HCEC 1CT (cell line): ENCODE measurements around the gene PCK1.

Source experiments
- DNase-seq: peaks from one replicate; pipeline ENCODE4 v3.0.0-alpha.2; 2017

The PCK1 gene

DNA sequence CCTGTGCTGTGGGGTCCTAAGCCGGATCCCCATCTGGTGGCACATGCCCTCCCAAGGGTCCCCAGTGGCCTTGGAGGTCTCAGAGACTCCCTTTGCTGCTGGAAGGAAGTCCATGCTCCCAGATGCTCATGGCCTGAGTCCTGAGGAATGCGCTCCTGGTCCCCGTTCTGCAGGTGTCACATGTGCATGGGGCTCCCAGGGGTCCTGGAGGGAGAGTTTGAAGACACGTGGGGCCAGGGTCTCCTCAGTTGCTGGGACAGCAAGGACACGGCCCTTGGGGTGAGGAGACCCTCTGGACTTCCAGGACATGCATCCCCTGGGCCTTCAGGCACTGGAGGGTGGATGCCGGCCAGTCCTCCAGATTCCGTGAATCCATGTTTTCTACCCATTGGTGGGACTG lies 47.6 kb downstream of the PCK1 start:
- DNase-seq: no peak

DNA sequence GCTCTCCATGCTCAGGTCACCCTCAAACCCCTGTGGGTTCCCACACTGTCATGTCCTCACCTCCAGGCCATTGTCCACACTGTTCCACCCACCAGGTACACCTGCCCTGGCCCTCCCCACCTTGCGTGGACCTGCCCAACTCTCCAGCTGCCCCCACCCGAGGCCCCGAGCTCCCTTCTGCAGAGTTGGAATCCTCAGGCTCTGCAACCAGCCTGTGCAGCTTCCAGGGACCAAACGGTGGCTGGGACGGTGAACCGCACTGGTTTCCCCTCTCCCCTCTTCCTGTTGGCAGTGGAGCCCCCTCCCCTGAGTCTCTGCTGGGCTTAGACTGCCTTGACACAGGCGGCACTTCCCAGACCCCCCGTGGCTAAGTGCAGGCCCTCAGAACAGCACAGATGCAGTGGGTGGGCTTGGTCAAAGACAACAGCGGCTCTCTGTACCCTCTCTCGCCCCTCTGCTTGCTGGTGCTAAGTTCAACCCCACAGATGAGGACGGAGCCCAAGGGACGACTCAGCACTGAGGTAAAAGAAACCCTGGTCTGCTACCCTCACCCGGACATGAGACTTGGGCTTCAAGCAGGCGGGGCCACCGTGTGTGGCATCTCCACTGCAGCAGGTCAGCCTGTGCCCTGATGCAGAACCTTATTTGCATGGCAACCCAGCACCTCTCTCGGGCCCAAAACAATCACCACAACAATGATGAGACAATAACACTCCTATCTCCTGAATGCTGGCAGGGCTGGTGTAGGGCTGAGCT lies 48.4 kb downstream of the PCK1 start:
- DNase-seq: no peak

DNA sequence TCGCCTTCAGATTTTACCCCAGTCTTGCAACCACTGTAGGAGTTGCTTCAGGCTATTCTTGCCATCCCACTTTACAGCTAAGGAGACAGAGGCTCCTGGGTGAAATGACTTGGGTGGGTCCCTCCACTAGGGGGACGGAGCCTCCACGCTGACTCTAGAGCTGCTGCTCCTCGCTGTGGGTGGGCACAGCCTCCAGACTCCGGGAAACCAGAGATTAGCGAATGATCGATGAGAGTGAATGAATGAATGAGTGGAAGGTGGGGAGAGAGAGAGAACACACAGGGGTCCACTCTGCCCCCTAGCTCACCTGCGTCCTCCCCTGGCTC lies 48.9 kb downstream of the PCK1 start:
- no peak for DNase-seq

DNA sequence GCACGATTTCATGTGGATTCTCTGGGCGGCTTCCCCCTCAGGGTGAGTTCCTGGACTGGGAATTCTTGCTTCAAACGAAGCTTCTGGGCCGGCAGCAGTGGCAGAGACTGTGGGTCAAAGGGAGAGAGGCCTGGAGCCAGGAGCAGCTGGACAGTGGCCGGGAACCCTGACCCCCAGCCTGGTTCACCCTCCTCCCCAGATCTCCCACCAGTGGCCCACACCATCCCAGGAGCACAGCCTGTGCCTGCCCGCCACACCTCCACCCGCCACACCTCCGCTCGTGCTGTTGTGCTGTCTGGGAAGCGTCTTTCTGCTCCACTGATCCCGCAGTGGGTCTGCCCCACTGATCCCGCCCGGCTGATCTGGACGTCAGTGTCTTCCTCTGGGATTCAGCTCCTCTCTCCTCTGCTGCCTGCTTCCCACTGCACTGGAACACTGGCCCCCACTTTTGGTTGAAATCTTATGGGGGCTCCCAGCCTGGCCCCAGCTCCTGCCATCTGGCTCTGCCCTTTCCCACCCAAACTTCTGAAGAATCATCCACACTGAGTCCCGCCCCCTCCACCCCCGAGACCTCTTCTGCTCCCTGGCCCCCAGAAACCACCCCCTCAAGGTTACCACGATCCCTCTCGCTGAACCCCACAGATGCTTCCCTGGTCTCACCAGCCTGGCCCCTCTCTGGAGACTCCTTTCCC lies 49.5 kb downstream of the PCK1 start:
- DNase-seq: no peak

DNA sequence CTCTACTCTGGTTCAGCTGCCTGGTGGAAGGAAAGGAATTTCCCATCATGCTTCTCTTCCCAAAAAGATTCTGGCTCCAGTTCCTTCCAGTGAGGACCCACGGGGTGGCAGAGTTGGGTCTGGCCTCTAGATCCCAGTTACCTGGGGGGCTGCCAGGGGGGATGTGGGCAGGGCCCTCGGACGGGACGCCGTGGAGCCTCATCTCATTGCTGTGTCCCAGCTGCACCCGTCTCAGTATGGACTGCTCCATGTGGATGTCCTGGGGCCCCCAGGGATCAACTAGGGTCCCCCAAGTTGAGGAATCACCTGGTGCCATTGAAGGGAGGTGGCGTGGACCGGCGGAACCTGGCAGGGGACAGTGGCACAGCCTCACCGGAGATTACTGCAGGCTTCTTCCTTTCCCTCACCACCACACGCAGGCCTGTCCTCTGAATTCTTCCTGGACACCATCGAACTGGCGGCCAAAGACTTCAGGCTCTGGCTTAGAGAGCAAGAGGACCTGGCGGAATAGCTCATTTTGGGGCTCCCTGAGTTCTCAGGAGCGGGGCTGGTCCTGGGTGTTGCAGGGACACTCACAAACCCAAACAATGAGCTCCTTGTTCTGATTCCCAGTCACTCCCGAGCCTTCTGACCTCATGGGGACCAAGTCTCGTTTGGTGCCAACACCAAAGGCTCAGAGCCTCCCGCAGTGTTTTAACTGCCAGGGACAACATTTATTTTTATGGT lies 50.8 kb downstream of the PCK1 start:
- no peak for DNase-seq

DNA sequence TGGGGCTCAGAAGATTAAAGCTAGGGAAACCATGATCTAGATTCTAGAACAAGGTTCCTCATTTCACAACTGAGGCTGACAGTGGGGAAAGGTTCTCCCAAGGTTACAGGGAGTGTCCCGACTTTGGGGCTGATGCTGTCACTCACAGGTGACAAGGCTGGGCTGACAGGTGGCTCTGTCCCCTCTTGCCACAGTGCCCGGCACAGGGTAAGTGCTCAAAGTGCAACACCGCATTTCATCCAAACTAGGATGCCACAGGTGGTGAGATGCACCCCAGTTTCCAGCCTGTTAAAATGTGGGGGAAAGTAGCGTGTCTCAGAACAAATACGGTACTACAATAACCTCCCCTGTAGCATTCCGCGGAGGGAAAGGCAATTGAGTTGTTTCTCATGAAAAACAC lies 51.5 kb downstream of the PCK1 start:
- no peak for DNase-seq

DNA sequence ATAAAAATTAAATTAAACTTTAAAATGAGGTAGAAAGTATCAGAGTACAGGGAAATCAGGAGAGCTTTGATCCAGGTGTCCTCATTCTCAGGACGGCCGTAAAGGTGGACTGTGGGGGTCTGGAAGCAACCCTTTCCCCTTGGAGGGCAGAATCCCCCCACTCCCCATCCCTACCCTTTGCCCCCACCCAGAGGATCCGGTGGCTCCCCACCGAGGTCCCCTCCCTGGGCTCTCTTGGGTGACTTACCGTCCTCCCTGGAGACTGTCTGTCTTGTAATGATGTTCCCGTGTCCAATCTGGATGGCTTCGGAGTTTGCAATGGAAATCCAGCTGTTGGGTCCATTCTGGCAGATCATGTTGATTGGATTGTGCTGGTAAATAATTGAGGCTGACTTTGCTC lies 52.0 kb downstream of the PCK1 start:
- no peak for DNase-seq

DNA sequence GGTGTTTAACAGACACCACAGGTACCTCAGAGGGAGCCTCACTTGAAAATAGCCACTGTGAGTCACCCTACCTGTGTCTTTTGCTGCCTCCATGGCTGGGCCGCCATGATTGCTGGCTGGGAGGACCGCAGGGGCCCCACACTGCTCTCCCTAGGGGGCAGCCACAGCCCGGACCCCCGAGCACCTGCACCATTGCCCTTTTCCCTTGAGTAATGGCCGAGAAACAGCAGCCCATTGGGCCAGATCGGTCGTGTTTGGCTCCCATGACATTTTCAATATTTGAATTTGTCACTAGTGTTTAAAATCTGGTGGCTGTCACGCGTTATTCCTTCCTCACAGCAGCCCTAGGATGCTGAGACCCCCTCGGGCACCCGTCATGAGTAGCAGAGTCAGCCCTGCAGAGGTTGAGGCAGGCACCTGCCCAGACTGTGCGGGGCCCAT lies 52.6 kb downstream of the PCK1 start:
- no peak for DNase-seq

DNA sequence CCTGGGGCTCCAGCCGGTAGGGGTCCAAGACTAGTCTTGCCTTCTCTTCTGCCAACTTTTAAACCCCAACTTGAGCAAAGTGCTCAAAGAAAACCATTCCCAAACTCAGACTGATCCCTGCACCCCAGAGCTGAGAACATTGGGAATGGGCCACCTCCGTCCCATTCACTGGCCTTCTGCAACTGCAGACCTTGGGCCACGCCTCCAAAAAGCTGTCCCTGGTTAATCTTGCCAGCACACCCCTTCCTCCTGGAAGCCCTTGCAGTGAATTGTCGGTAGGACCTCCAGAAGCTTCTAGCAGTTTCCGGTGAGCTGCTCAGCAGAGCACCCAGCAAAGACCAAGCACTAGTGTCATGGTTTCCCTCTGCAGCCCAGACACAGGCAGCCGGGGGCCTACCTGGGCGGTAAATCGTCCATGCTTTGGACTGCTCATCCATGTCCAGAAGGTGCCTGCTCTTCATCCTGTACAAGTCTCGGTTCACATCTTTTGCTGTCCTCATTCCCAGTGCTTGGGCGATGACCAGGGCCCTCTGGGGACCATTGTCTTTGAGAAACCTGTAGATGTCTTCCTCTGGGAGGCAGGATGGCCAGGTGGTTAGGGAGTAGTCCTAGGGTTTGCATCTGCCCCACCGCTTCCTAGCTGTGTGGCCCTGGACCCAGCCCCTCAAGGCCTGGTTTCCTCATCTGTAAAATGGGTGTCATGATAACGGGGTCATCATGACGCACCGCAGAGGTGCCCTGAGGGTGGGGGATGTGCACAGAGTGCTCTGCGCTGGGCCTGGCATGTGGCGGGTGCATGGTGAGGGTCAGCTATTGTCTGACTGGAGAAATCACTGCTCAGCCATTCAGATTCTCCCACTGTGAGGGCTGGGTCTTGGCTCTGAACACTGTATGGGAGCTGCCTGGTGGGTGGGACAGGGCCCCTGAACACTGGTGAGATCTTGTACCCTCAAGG lies 53.9 kb downstream of the PCK1 start:
- no peak for DNase-seq

DNA sequence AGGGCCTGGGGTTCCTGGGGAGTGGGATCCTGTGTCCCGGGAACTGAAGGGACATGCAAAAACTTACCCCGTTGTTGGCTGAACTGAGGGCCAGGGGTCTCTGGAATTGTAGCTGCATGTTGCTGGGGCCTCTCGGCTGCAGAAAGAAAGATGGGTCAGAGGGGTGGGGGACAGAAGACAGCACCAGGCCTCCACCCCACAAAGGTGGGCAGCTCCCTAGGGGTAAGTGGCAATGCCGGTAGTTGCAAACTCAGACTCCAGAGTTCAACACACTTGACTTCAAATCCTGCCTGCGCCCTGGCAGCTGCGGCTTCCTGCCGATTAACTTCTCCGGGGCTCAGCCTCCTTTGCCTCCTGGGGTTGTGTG lies 54.5 kb downstream of the PCK1 start:
- no peak for DNase-seq

DNA sequence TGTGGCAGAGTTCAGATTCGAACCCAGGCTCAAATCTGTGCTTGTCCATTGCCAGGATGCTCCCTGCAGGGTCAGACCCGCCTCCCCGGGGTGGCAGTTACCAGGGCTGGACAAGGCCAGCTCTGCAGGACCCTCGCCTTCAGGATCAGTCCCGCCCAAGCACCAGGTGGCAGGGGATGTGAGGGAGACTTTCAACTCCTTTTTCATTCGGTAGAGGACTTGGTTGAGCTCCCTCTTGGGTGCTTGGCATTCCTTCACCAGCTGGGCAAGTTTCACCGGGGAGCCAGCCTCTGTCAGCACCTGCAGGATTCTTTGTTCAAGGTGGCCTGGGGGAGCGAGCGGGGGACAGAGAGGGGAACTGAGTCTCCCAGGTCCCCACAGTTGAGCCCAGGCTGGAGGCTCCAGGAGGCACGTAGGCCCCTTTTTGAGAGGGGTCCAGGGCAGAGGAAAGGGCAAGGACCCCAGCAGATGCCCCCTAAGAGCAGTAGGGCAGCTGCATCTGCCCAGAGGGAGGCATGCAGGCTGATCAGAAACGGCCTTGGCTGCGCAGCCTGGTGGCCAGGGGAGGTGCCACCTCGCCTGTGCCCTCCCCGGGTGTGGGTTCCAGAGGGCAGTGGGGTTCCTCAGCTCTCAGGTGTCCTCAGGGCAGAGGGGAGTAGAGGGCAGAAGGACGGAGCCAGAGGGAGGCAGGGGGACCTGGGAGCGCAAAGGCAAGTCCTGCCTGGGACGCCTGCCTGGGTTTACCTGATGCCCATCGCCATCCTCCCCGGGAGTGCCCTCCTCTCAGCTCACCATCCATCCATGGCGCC lies 55.4 kb downstream of the PCK1 start:
- DNase-seq: no peak

DNA sequence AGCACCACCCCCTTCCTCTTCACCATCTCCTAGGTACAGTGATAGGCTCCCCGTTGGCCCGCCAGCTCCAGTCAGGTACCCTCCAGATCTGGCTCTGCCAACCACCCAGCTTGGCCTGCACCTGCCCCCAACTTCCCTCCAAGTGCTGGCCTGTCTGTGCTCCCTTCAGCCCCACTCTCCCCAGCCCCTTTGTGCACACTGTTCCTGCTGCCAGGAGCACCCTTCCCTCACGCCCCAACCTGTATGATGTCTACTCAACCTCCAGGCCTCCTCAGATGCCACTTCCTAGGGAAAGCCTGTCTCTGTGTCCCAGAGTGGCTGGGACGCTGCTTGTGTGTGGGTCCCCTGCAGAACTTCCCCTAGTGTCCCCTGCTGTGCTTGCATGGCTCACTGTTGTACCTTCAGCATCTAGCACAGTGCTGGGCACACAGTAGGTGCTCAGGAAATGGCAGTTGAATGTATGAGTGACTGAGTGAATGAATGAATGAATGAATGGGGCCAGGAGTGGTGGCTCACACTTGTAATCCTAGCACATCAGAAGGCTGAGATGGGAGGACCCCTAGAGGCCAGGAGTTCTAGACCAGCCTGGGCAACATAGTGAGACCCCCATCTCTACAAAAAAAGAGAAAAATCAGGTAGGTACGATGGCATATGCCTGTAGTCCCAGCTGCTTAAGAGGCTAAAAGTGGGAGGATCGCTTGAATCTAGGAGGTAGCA lies 56.3 kb downstream of the PCK1 start:
- no peak for DNase-seq
